Measurements from ENCODE around the gene GSTM5. TPM values are rescaled to one million over a fixed set of nuclear protein-coding genes. Genes with fewer than 3 reads are reported as not detected.

The GSTM5 gene
- total RNA-seq, 1 experiment from 2014 or later: not detected

DNA sequence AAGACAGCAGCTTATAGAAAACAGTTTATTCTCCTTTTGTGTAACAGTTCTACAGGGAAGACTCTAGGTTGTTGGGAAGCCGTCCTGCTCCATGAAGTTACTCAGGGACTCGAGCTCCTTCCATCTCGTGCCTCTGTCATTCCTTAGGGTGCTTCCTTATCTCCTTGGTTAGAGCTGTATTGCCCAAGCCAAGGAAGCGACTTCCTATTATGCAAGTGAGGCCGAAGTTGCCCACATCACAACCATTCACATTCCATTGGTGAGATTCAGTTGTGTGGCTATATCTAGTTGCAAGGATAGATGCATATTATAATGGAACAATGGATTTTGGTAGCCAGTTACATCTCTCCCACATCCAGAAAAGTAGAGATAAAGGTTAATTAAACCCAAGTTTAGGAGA, 9.0 kb downstream of the GSTM5 start:
- no peaks in the 10 kb centered on the region for H3K79me2 ChIP-seq (ENCODE audit: insufficient read depth, low read length)
- H3K36me3 Mint-ChIP-seq (ENCODE audit: insufficient read depth in 1 of 3, low read depth in 3 of 3): no peaks in the 10 kb centered on the region
- no peaks in the 10 kb centered on the region for H3K9me3 ChIP-seq (ENCODE audit: control insufficient read depth, low read depth, low read length)
- H2BK5ac ChIP-seq (ENCODE audit: insufficient read length, low read length): no peak overlapping the region
- no peak for DNase-seq
- WGBS (ENCODE audit: extremely low coverage, insufficient read length, low lambda C conversion rate): no CpG with 5 or more reads among the region's 5 CpGs
- no peaks in the 10 kb centered on the region for H4K20me1 ChIP-seq (ENCODE audit: control insufficient read depth, insufficient read depth, insufficient read length)
- H3K4me3 Mint-ChIP-seq: no peak overlapping the region
- no peak overlapping the region for H3T11ph ChIP-seq (ENCODE audit: low read length)
- no peaks in the 10 kb centered on the region; a peak in 1 of 4 replicates for H3K4me1 Mint-ChIP-seq
- H2AK5ac ChIP-seq (ENCODE audit: insufficient read length, low read length): no peak overlapping the region
- no peak overlapping the region for H3K27ac Mint-ChIP-seq
- H3K4ac ChIP-seq (ENCODE audit: low read depth, low read length): no peak overlapping the region
- no peak overlapping the region for H2BK20ac ChIP-seq (ENCODE audit: low read depth, low read length, poor library complexity, severe bottlenecking)
- H3K27me3 ChIP-seq (ENCODE audit: insufficient read depth, low read length): no peaks in the 10 kb centered on the region; the same call in 1 of the 2 replicates
- H3K14ac ChIP-seq (ENCODE audit: insufficient read depth, low read length): no peak overlapping the region
- TF ChIP-seq, protein P1, sequence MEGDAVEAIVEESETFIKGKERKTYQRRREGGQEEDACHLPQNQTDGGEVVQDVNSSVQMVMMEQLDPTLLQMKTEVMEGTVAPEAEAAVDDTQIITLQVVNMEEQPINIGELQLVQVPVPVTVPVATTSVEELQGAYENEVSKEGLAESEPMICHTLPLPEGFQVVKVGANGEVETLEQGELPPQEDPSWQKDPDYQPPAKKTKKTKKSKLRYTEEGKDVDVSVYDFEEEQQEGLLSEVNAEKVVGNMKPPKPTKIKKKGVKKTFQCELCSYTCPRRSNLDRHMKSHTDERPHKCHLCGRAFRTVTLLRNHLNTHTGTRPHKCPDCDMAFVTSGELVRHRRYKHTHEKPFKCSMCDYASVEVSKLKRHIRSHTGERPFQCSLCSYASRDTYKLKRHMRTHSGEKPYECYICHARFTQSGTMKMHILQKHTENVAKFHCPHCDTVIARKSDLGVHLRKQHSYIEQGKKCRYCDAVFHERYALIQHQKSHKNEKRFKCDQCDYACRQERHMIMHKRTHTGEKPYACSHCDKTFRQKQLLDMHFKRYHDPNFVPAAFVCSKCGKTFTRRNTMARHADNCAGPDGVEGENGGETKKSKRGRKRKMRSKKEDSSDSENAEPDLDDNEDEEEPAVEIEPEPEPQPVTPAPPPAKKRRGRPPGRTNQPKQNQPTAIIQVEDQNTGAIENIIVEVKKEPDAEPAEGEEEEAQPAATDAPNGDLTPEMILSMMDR (conservative IDR thresholded peaks at IDR 0.05): no peak
- no peak overlapping the region for H2AFZ ChIP-seq (ENCODE audit: low read length)
- no peak overlapping the region for H2BK120ac ChIP-seq (ENCODE audit: low read depth, low read length, poor library complexity, severe bottlenecking)
- H3K9me3 Mint-ChIP-seq: peaks cover 4 to 5% of the 10 kb centered on the region in 2 experiments; a peak in 3 of 5 replicates
- H2BK15ac ChIP-seq (ENCODE audit: low read depth, low read length): no peak overlapping the region
- H3K23ac ChIP-seq (ENCODE audit: insufficient read length, low read depth, low read length): no peak overlapping the region
- H3K23me2 ChIP-seq (ENCODE audit: insufficient read length, low read depth, low read length, poor library complexity, severe bottlenecking): no peaks in the 10 kb centered on the region
- no peak overlapping the region for H3K9ac ChIP-seq (ENCODE audit: extremely low read depth, insufficient read length, low read length)
- no peak overlapping the region for H3K18ac ChIP-seq (ENCODE audit: insufficient read length, low read depth, low read length)
- H3K56ac ChIP-seq (ENCODE audit: insufficient read length, low read depth, low read length): no peak overlapping the region
- H3K4me1 ChIP-seq (ENCODE audit: insufficient read depth, low read length): no peaks in the 10 kb centered on the region
- H3K27me3 Mint-ChIP-seq (ENCODE audit: low read depth): peaks cover 5% of the 10 kb centered on the region; the same call in 1 of the 2 replicates
- H3K27ac ChIP-seq (ENCODE audit: insufficient read length, low read depth, low read length): no peak overlapping the region
- no peak overlapping the region for H4K5ac ChIP-seq (ENCODE audit: insufficient read length, low read depth, low read length)
- no peak overlapping the region for H2BK12ac ChIP-seq (ENCODE audit: insufficient read length, low read depth, low read length)
- no peak overlapping the region for H3K4me2 ChIP-seq (ENCODE audit: insufficient read depth, insufficient read length, low read length)
- no peaks in the 10 kb centered on the region for H3K79me1 ChIP-seq (ENCODE audit: insufficient read depth, low read depth, low read length, poor library complexity, severe bottlenecking)
- H4K91ac ChIP-seq (ENCODE audit: insufficient read length, low read depth, low read length): no peak overlapping the region
- no peak overlapping the region for H4K8ac ChIP-seq (replicated peaks; ENCODE audit: insufficient read length, low read depth, low read length)

Measured in H9 (cell line).